Measurements from ENCODE around the gene HSD17B3.

The HSD17B3 gene

GRCh38 chr9:96343515-96344360, 41.8 kb upstream of the HSD17B3 start:
- TF ChIP-seq NFIC (IDR thresholded peaks at IDR 0.05) (no peak), EGR1 (IDR thresholded peaks at IDR 0.05) (no peak), TCF12 (IDR thresholded peaks at IDR 0.05; ENCODE audit: low read depth) (no peak), YY1 (IDR thresholded peaks at IDR 0.05; ENCODE audit: low read depth) (no peak), RAD21 (IDR thresholded peaks at IDR 0.05; ENCODE audit: low read depth) (no peak), USF1 (IDR thresholded peaks at IDR 0.05) (no peak), REST (IDR thresholded peaks at IDR 0.05; ENCODE audit: low read depth) (no peak), CREB1 (IDR thresholded peaks at IDR 0.05; ENCODE audit: low read depth) (no peak), FOXM1 (IDR thresholded peaks at IDR 0.05; ENCODE audit: borderline replicate concordance, low read depth) (no peak), EP300 (IDR thresholded peaks at IDR 0.05; ENCODE audit: borderline replicate concordance) (no peak), TAF1 (IDR thresholded peaks at IDR 0.05; ENCODE audit: low read depth) (no peak), ZBTB7A (IDR thresholded peaks at IDR 0.05; ENCODE audit: low read depth) (no peak), TEAD4 (IDR thresholded peaks at IDR 0.05) (no peak), CEBPB (IDR thresholded peaks at IDR 0.05) (no peak)
- TF ChIP-seq, protein P1, sequence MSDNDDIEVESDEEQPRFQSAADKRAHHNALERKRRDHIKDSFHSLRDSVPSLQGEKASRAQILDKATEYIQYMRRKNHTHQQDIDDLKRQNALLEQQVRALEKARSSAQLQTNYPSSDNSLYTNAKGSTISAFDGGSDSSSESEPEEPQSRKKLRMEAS (IDR thresholded peaks at IDR 0.05), result no peak

- no peak for TF ChIP-seq NFIC (IDR thresholded peaks at IDR 0.05)
- no peak for TF ChIP-seq EP300 (IDR thresholded peaks at IDR 0.05; ENCODE audit: borderline replicate concordance)
- TF ChIP-seq TCF12 (IDR thresholded peaks at IDR 0.05; ENCODE audit: low read depth), result no peak
- no peak for TF ChIP-seq CEBPB (IDR thresholded peaks at IDR 0.05)
- no peak for TF ChIP-seq RAD21 (IDR thresholded peaks at IDR 0.05; ENCODE audit: low read depth)
- no peak for TF ChIP-seq USF1 (IDR thresholded peaks at IDR 0.05)
- TF ChIP-seq, protein P1 (IDR thresholded peaks at IDR 0.05), result no peak
- TF ChIP-seq TAF1 (IDR thresholded peaks at IDR 0.05; ENCODE audit: low read depth), result no peak
- no peak for TF ChIP-seq EGR1 (IDR thresholded peaks at IDR 0.05)
- TF ChIP-seq TEAD4 (IDR thresholded peaks at IDR 0.05), result no peak
Measured at GRCh38 chr9:96342571-96343245, 40.7 kb upstream of the HSD17B3 start.

GRCh38 chr9:96340707-96341106, 38.7 kb upstream of the HSD17B3 start:
- TF ChIP-seq NFIC (IDR thresholded peaks at IDR 0.05) (no peak), YY1 (IDR thresholded peaks at IDR 0.05; ENCODE audit: low read depth) (no peak), USF1 (IDR thresholded peaks at IDR 0.05) (no peak), CEBPB (IDR thresholded peaks at IDR 0.05) (no peak), FOXM1 (IDR thresholded peaks at IDR 0.05; ENCODE audit: borderline replicate concordance, low read depth) (no peak), TEAD4 (IDR thresholded peaks at IDR 0.05) (no peak), CREB1 (IDR thresholded peaks at IDR 0.05; ENCODE audit: low read depth) (no peak), EGR1 (IDR thresholded peaks at IDR 0.05) (no peak), REST (IDR thresholded peaks at IDR 0.05; ENCODE audit: low read depth) (no peak), EP300 (IDR thresholded peaks at IDR 0.05; ENCODE audit: borderline replicate concordance) (no peak), TCF12 (IDR thresholded peaks at IDR 0.05; ENCODE audit: low read depth) (no peak), TAF1 (IDR thresholded peaks at IDR 0.05; ENCODE audit: low read depth) (no peak), ZBTB7A (IDR thresholded peaks at IDR 0.05; ENCODE audit: low read depth) (no peak), RAD21 (IDR thresholded peaks at IDR 0.05; ENCODE audit: low read depth) (no peak)
- TF ChIP-seq, protein P1 (IDR thresholded peaks at IDR 0.05), result no peak

DNA sequence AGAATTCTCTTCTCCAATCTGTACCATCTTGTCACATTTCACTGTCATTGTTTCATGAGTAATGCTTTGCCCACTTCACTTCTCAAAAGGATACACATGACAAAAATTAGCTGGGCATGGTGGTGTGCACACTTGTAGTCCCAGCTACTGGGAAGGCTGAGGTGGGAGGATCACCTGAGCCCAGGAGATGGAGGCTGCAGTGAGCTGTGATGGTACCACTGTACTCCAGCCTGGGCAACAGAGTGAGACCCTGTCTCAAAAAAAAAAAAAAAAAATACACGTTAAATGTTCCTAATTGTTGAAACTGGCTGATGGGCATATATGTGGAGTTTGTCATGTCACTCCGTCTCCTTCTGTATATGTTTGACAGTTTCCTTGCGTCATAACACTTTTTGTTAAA, 36.3 kb upstream of the HSD17B3 start:
- TF ChIP-seq ZBTB7A (IDR thresholded peaks at IDR 0.05; ENCODE audit: low read depth) (no peak), TCF12 (IDR thresholded peaks at IDR 0.05; ENCODE audit: low read depth) (no peak), TEAD4 (IDR thresholded peaks at IDR 0.05) (no peak), RAD21 (IDR thresholded peaks at IDR 0.05; ENCODE audit: low read depth) (no peak), TAF1 (IDR thresholded peaks at IDR 0.05; ENCODE audit: low read depth) (no peak), CREB1 (IDR thresholded peaks at IDR 0.05; ENCODE audit: low read depth) (no peak), EP300 (IDR thresholded peaks at IDR 0.05; ENCODE audit: borderline replicate concordance) (no peak), FOXM1 (IDR thresholded peaks at IDR 0.05; ENCODE audit: borderline replicate concordance, low read depth) (no peak), YY1 (IDR thresholded peaks at IDR 0.05; ENCODE audit: low read depth) (no peak), NFIC (IDR thresholded peaks at IDR 0.05) (no peak), USF1 (IDR thresholded peaks at IDR 0.05) (no peak), CEBPB (IDR thresholded peaks at IDR 0.05) (no peak)
- TF ChIP-seq, protein P1 (IDR thresholded peaks at IDR 0.05), result no peak

Measured in Ishikawa (cell line).